GM06990 (cell line): Measurements from ENCODE around the gene COX6A2.

ENCODE experiments used
- DNase-seq: peaks from one replicate; pipeline ENCODE4 v3.0.0-alpha.2; 2011; ENCODE audit not compliant: insufficient read length; ENCODE audit errors: extremely low read depth
- H3K27me3 ChIP-seq: replicated peaks from 2 replicates; pipeline ENCODE4 v1.6.0; 2011; ENCODE audit warnings: low read length; ENCODE audit not compliant: control insufficient read depth, insufficient read depth
- H3K36me3 ChIP-seq: 2 replicates; pipeline ENCODE4 v1.5.1; 2011; ENCODE audit warnings: low read length; ENCODE audit not compliant: control insufficient read depth, insufficient read depth
- H3K4me3 ChIP-seq: replicated peaks from 2 replicates; pipeline ENCODE4 v1.5.1; 2011; ENCODE audit warnings: low read depth, mild to moderate bottlenecking, control low read depth, low read length
- TF ChIP-seq, protein P1 (sequence below): IDR thresholded peaks from 2 replicates; pipeline ENCODE4 v1.5.1; 2011; ENCODE audit warnings: low read length, control low read depth, mild to moderate bottlenecking, inconsistent platforms; ENCODE audit not compliant: insufficient read depth, poor library complexity, severe bottlenecking

Gene COX6A2

DNA sequence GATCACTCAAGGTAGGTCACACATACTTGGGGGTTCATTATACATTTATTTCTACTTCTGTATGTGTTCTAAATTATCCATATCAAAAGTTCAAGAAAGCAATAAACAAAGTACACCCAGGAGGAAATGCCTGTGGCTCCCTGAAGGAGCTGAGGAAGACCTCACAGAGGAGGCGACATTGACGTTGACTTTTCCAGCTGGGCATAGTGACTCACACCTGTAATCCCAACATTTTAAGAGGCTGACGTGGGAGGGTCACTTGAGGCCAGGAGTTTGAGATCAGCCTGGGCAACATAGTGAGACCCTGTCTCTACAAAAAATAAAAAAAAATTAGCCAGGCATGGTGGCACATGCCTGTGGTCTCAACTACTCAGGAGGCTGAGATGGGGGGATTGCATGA, 18.7 kb downstream of the COX6A2 start:
- Histone ChIP-seq H3K4me3 (no peak overlapping the region), H3K36me3 (no peaks in the 10 kb centered on the region), H3K27me3 (no peaks in the 10 kb centered on the region; the same call in 1 of the 2 replicates)
- DNase-seq: no peak
- TF ChIP-seq, protein P1, sequence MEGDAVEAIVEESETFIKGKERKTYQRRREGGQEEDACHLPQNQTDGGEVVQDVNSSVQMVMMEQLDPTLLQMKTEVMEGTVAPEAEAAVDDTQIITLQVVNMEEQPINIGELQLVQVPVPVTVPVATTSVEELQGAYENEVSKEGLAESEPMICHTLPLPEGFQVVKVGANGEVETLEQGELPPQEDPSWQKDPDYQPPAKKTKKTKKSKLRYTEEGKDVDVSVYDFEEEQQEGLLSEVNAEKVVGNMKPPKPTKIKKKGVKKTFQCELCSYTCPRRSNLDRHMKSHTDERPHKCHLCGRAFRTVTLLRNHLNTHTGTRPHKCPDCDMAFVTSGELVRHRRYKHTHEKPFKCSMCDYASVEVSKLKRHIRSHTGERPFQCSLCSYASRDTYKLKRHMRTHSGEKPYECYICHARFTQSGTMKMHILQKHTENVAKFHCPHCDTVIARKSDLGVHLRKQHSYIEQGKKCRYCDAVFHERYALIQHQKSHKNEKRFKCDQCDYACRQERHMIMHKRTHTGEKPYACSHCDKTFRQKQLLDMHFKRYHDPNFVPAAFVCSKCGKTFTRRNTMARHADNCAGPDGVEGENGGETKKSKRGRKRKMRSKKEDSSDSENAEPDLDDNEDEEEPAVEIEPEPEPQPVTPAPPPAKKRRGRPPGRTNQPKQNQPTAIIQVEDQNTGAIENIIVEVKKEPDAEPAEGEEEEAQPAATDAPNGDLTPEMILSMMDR: no peak

DNA sequence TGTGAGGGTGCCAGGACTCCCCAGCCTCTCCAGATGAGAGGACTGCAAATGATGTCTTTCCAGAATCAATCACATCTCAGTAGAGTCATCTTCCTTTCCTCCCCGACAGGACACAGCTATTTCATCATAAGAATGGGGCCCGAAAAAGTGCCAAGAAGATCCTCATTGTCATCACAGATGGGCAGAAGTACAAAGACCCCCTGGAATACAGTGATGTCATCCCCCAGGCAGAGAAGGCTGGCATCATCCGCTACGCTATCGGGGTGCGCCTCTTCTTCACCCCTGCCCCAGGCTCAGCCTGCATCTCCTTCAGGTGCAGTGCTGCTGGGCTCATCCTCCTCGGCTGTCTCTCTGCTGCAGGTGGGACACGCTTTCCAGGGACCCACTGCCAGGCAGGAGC, 20.8 kb downstream of the COX6A2 start:
- no peaks in the 10 kb centered on the region; the same call in 1 of the 2 replicates for H3K27me3 ChIP-seq
- TF ChIP-seq, protein P1: no peak
- no peak overlapping the region for H3K4me3 ChIP-seq
- no peak for DNase-seq
- H3K36me3 ChIP-seq: no peaks in the 10 kb centered on the region

DNA sequence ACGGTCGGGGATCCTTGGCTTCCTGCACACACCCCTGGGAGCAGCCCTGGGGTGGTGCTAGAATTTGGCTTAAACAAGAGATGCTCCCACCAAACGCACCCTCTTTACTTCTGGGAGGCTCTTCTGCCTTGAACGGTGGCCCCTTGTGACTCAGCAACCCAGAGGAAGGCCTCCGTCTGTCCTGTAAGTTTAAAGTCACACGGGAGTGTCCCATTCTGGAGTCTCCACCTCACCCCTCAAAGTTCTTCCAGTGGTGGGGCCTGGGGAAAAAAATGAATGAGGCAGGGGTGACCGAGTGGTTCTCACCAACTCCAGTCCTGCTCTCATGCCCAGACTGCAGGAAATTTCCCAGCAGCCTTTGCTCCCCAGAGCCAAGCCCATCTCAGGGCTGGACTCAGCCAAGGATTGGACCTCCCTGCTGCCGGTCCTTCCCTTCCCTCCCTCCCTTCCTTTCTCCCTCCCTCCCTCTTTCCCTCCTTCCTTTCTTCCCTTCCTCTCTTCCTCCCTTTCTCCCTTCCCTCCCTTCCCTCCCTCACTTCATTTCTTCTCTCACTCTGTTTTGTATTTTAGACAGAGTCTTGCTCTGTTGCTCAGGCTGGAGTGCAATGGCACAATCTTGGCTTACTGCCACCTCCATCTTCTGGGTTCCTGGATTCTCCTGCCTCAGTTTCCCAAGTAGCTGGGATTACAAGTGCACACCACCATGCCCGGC, 23.7 kb downstream of the COX6A2 start:
- H3K27me3 ChIP-seq: no peaks in the 10 kb centered on the region
- peak overlapping the region; percentile 9; the same call in 1 of the 2 replicates for H3K4me3 ChIP-seq
- TF ChIP-seq, protein P1: no peak

DNA sequence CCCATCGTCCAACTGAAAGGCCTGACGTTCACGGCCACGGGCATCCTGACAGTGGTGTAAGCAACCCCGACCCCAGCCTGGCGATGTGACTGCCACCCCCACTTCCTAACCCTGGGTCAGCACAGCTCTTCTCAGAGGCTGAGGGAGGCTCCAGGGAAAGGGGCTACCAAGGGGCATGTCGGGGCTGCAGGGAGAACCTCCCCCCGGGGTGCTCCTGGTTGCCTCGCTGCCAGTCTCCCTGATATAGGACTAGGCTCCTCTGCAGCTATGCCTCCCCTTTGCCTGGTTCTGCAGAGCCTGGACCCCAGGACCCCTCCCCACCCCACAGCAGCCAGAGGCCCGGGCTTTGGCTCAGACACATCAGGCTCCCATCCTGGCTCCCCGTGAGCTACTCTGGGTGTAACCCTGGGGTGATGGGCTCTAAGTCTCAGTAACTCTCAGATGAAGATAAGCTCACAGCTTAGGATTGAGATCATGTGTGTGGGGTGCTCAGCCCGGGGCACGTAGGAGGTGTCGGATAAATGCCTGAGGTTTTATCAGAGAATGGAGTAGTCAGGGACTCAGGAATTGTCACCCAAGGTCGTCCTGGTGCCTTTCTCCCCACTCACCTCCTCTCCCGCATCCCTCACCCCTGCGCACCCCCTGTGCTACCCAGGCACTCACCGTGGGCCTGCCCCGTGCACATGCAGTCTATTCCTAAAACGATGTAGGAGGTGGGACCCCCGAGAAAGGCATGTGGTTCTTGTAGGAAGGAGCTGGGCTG, 24.4 kb downstream of the COX6A2 start:
- no peak for DNase-seq
- Histone ChIP-seq H3K4me3 (no peak overlapping the region), H3K27me3 (no peaks in the 10 kb centered on the region), H3K36me3 (no peaks in the 10 kb centered on the region)
- TF ChIP-seq, protein P1: no peak

More for the DNA sequence above, 23.7 kb downstream of the COX6A2 start:
- H3K36me3 ChIP-seq: no peaks in the 10 kb centered on the region
- no peak for DNase-seq

DNA sequence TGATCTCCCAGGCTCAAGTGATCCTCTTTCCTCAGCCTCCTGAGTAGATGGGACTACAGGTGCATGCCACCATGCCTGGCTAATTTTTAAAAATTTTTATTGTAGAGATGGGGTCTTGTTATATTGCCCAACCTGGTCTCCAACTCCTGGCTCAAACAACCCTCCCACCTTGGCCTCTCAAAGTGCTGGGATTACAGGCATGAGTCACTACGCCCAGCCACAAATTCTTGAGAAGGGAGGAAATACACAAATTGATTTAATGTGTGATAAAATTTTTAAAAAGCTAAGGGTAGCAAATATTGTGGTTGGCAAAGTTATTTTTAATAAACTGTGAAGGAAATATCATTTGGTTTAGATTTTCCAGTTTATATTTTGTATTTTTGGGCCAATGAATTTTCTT, 25.5 kb downstream of the COX6A2 start:
- no peak overlapping the region for H3K4me3 ChIP-seq
- TF ChIP-seq, protein P1: no peak
- no peak for DNase-seq

More for the DNA sequence above, 25.5 kb downstream of the COX6A2 start:
- Histone ChIP-seq H3K36me3 (no peaks in the 10 kb centered on the region), H3K27me3 (no peaks in the 10 kb centered on the region)
